OCI-M1 (cell line): ENCODE results near the gene MCTS1.
"Not testable (repeated sequence)": the region's sequence is repeated elsewhere in the genome, so short reads cannot be mapped to it uniquely, and the experiment has no call there.

Source experiments
- DNase-seq: peaks from one replicate; lab custom pipeline; 2025; lab: John Stamatoyannopoulos, UW

The MCTS1 gene, protein sequence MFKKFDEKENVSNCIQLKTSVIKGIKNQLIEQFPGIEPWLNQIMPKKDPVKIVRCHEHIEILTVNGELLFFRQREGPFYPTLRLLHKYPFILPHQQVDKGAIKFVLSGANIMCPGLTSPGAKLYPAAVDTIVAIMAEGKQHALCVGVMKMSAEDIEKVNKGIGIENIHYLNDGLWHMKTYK

DNA sequence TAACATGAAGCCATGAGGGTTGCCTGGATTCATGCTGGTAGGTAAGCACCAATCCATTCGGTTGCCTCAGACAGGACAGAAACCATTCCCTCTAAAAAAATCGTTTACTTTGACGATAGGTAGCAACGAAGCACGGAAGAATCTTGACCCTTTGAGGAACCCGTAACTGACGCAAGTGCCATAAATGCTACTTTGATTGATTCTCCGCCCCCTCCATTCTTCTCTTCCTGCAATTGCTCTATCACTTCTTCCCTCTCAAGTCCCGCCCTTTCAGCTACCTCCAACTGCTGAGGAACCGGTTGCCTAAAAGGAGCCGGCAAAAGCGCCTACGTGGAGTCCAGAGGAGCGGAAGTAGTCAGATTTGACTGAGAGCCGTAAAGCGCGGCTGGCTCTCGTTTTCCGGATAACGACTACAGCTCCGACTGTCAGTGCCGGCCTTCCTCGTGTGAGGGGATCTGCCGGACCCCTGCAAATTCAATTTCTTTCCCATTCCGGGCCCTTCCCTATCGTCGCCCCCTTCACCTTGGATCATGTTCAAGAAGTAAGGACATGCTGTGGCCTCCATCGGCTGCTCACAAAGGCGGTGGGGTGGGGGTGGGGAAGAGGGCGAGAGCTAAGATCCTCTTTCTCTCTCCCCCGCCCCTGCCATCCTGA lies at the start of gene MCTS1:
Gene MCTS1, plus strand, starts transcription at position 395 of the 654 bp plus-strand sequence. Its CDS starts 136 bp downstream, at position 531.
- DNase-seq, result peak; percentile 97

DNA sequence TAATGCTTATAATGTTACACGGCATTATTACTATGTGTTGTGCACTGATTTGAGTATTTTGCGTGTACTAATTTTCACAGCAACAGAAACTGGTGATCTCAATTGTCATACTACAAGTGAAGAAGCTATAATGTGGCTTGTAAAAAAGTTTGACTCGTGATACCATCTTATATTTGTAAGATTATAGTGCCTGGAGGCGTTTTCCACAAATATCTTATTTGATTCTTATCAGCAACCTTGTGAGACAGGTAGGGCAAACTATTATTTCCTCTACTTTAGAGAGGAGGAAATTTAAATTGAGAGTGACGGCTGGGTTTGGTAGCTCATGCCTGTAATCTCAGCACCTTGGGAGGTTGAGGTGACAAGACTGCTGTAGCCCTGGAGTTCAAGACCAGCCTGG lies 47.6 kb upstream of the MCTS1 start:
- DNase-seq, result no peak

GRCh38 chrX:120559804-120560203 lies 44.1 kb upstream of the MCTS1 start:
- DNase-seq, result peak; percentile 41

GRCh38 chrX:120560405-120560841 lies 43.5 kb upstream of the MCTS1 start:
- DNase-seq, result peak; percentile 82

DNA sequence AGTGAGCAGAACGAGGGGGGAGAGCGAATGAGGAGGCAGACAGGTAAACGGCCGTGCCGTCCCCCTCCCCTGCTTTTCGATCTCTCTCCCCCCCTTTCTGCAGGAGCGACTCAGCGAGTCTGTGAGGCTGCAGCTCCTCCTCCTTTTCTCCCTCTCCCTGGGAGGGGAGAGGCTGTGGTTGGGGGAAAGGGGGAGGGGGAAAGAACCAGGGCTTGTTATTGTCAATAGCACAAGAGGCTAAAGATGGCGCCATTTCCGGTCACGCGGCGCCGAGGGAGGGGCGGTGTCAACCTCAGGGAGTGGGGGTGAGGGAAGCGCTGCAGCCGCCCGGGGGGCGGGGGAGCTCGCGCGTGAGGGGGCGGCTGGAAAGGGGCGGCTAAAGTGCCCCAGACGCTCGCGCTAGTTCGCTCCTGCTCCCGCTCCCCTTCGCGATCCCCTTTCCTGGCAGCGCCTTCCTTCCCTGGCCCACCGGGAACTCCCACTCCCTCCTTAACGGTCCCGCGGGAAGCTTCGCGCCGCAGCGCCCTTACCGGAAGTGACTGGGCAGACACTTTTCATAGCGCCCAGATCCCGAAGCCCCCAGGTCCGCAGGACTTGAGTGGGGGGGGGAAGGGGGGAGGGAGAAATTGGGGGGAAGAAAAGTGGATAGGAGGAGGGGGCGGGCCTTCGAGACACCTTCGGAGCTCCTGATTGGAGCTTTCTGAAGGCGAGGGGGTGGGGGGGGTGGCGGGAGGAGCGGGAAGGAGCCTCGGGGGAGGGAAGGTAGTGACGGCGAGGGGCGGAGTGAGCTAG lies 42.9 kb upstream of the MCTS1 start, which contains the start of gene CUL4B:
Gene CUL4B, minus strand, starts transcription at position 121 of the 792 bp plus-strand sequence. CDS start 324 bp downstream, outside the sequence.
- peak; percentile 96 for DNase-seq

- DNase-seq, result peak; percentile 63
Observed at GRCh38 chrX:120561634-120562568, 42.0 kb upstream of the MCTS1 start.

DNA sequence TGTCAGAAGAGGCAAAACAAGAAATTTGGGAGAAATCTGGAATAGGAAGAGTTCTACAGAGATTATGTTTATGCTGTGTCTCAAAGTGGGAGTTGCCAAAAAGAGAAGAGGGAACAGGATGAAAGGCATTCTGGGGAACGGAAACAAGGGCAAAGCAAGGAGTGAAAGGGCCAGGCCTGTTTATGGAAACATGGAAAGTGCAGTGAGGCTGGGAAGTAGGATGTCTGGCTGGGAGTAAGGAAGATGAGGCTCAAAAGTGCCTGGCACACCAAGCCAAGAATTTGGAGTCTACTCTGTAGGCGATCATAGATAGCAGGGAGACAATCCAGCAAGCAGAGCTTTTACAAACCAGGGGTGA lies 41.4 kb upstream of the MCTS1 start:
- peak; percentile 34 for DNase-seq

- DNase-seq, result peak; percentile 0
Observed at GRCh38 chrX:120564925-120565324, 39.0 kb upstream of the MCTS1 start.

GRCh38 chrX:120566817-120567216 lies 37.1 kb upstream of the MCTS1 start:
- DNase-seq, result no peak

- peak; percentile 9 for DNase-seq
Observed at GRCh38 chrX:120568035-120568434, 35.9 kb upstream of the MCTS1 start.

DNA sequence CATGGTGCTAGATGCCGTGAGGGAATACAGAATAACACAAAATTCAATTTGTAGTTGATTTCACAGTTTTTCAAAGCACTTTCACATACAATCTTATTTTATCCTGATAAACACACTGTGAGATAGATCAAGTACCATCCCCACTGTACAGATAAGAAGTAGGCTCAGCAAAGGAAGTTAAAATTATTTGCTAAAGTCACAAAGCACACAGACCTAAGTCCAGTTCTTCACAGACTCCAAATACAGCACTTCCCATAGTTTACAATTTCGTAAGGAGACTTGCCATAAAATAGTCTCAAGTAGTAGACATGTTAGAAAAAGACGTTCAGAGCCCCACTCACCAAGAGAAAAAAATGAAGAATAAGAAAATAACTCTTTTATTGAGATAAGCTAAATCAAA lies 35.3 kb upstream of the MCTS1 start:
- no peak for DNase-seq

DNA sequence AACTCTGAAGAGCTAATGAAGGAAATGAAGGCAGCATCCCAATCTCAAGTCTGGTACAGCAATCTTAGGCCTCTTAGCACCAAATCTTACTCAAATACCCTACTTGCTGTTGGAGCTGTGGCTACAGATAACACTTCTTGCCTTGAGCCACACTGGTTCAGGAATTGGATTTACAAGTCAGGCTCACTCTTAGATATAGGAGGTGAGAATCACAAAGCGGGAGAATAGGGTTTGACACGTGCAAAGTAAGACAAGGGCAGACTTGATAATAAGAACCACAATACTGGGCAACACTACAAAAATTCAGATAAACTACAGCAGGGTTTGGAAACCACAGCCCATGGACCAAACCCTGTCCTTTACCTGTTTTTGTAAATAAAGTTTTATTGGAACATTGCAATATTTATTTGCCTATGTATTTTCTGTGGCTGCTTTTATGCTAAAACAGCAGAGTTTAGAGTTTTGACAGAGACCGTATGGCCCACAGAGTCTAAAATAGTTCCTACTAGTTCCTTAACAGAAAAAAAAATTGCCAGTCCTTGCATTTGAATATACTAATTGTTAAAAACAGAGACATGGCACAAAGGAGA lies 33.8 kb upstream of the MCTS1 start:
- peak; percentile 50 for DNase-seq

DNA sequence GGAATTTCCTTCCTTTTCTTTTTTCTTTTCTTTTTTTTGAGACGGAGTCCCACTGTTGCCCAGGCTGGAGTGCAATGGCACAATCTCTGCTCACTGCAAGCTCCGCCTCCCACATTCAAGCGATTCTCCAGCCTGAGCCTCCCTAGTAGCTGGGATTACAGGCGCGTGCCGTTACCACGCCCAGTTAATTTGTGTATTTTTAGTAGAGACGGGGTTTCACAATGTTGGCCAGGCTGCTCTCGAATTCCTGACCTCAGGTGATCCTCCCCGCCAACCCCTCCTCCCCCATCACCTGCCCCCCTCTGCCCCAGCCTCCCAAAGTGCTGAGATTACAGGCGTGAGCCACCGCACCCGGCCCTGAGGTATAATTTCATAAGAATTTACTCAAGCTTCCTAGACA lies 30.1 kb upstream of the MCTS1 start:
- DNase-seq, result not testable (repeated sequence)

DNA sequence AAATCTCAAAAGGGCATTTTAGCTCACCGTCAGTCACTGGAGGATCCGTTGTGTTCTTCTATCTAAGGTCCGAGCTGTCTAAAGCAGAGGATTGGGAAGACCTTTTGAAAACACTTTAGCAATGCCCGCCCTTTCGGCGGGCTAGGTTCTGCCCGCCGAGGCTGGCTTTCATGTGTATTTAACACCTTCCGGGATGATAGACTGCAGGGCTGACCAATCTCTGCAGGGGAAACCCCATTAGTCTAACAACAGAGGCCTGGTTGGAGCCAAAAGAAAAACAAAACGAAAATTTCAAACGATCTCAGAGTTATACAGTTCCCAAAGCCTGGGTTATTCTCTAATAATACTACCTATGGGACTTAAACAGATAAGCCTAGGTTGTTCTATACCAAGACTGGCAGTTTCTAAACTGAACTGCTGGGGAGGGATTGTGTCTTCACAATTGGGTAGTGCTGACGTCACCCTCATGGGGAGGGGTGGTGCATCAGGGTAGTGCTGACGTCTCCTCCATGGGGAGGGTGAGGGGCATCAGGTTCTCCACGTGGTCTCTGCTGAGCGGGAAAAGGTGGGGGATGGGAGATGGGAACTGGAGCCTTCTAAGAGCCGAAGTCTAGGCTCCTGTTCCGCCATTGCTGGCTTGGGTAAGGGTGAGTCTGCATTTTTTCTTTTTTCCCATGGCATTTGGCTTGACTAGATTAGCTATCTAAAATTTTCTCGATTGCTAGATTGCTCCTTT lies 28.4 kb upstream of the MCTS1 start:
- peak; percentile 16 for DNase-seq

GRCh38 chrX:120585702-120586101 lies 18.2 kb upstream of the MCTS1 start:
- DNase-seq, result no peak

- peak; percentile 56 for DNase-seq
Observed at GRCh38 chrX:120604361-120604782, 471 bp downstream of the MCTS1 start.

DNA sequence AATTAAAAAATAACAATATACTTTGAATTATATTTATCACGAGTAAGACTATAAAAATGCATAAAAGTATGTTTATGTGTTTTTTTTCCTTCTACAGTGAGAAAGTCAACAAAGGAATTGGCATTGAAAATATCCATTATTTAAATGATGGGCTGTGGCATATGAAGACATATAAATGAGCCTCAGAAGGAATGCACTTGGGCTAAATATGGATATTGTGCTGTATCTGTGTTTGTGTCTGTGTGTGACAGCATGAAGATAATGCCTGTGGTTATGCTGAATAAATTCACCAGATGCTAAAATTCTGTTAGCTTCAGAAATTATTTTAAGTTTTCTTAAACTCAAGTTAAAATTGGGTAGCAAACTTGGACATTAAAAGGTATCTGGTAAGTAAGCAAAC lies 8.2 kb downstream of the MCTS1 start:
- DNase-seq, result no peak

DNA sequence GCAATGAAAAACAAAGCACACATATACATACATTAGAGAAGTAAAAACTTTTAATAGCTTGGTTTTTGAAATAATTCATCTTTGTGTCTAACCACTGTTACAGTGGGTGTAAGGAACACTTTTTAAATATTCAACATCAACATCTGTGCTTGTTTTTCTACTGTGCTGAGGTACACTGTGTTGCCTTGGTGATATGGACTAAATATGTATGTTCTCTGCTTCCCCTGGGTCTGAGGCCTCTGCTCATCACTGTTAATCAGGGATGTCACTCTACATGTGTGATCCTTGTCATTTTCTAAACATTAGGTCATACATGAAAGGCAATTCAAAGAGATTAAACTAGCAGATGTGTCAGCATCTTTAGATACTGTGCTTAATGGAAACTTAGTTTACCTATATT lies 10.9 kb downstream of the MCTS1 start:
- DNase-seq, result no peak

DNA sequence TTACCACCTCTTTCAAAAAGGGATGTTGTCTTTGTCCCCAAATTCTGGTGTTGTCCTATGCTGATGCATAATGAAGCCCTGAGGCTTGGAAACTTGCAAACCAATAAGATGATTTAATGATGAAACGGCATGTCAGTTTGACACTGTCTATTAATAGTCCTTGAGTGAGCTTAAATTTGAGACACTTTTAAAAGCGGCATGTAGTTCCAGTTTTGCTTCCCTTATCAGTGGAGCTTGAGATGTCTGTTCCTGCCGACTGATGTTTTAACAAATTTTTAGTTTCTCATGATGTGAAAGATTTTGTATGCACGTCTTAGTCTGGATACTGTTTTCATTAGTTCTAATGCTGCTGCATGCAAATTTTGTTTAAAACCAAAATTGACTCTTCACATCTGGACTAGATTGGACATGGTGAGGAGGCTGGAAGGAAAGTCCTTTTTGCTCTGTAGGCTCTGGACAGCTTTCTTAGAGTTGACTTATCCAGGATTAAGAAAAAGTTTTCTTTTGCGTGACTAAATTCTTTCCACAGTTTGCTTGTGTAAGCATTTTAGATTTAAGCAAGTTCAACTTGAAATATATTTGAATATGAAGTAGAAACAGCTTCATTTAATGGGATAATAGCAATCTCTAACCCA lies 14.2 kb downstream of the MCTS1 start:
- DNase-seq, result no peak

- DNase-seq, result peak; percentile 33
Observed at GRCh38 chrX:120625371-120625770, 21.5 kb downstream of the MCTS1 start.
